Neutrophil (primary cell): Measurements from ENCODE around the gene SLC26A2.

ENCODE experiments used
- H3K27ac ChIP-seq: fragments of 200-600 bp; sonication (generic); 2 replicates; pipeline ENCODE4 v1.5.1; 2016; ENCODE audit warnings: mild to moderate bottlenecking, moderate library complexity
- H3K27me3 ChIP-seq: fragments of 200-600 bp; sonication (generic); 2 replicates; pipeline ENCODE4 v1.6.0; 2016; ENCODE audit warnings: mild to moderate bottlenecking
- H3K36me3 ChIP-seq: fragments of 200-600 bp; sonication (generic); 2 replicates; pipeline ENCODE4 v1.5.1; 2017
- H3K4me1 ChIP-seq, 2 experiments: fragments of 200-600 bp in 1 of 2; sonication (generic) in 1 of 2; 1 replicate in 1 of 2; 2 replicates in 1 of 2; pipeline versions ENCODE4 v1.5.1 to v1.6.1; 2013 to 2016; ENCODE audit warnings: low read depth in 1 of 2, low read length in 1 of 2, mild to moderate bottlenecking in 1 of 2, moderate library complexity in 1 of 2; ENCODE audit not compliant: control insufficient read depth in 1 of 2, insufficient read depth in 1 of 2
- H3K4me3 ChIP-seq, 2 experiments: fragments of 200-600 bp in 1 of 2; sonication (generic) in 1 of 2; 1 replicate in 1 of 2; 2 replicates in 1 of 2; pipeline ENCODE4 v1.5.1; 2013 to 2016; ENCODE audit warnings: low read depth in 1 of 2, low read length in 1 of 2, mild to moderate bottlenecking in 1 of 2, moderate library complexity in 1 of 2
- H3K9me3 ChIP-seq: fragments of 200-600 bp; sonication (generic); 2 replicates; pipeline ENCODE4 v1.5.1; 2016
- TF ChIP-seq, protein P1 (sequence below): fragments of 200-600 bp; sonication (generic); IDR thresholded peaks from 2 replicates; pipeline ENCODE4 v1.5.1; 2016; ENCODE audit warnings: antibody characterized with exemption

The SLC26A2 gene

DNA sequence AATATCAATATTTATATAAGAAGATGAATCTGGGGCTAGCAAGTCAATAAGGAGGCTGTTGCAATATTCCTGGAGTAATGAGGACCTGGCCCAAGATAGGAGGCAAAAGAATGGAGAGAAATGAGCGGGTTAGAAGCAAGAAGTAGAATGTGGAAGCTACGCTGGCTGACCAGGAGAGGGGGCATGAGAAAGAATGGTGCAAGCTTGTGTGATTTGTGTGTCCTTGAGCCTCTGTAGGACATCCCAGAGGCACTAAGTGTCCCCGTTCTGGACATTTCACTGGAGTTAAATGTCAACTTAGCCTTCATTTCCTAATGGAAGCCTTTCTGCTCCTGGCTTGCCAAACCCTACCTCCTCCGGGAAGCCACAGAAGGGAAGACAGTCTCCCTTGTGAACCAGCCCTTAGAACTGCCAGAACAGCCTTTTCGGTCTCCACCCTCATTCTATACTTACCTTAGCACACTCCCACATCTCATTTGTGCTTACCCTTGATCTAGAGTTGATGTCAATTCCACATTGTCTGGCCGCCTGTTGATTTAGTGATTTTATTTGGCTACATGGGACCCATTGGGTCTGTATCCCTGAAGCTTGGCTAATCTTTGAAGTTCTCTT is 9.3 kb upstream of the SLC26A2 start:
- no peaks in the 10 kb centered on the region for H3K4me1 ChIP-seq
- no peaks in the 10 kb centered on the region for H3K36me3 ChIP-seq
- H3K9me3 ChIP-seq: no peaks in the 10 kb centered on the region
- TF ChIP-seq, protein P1, sequence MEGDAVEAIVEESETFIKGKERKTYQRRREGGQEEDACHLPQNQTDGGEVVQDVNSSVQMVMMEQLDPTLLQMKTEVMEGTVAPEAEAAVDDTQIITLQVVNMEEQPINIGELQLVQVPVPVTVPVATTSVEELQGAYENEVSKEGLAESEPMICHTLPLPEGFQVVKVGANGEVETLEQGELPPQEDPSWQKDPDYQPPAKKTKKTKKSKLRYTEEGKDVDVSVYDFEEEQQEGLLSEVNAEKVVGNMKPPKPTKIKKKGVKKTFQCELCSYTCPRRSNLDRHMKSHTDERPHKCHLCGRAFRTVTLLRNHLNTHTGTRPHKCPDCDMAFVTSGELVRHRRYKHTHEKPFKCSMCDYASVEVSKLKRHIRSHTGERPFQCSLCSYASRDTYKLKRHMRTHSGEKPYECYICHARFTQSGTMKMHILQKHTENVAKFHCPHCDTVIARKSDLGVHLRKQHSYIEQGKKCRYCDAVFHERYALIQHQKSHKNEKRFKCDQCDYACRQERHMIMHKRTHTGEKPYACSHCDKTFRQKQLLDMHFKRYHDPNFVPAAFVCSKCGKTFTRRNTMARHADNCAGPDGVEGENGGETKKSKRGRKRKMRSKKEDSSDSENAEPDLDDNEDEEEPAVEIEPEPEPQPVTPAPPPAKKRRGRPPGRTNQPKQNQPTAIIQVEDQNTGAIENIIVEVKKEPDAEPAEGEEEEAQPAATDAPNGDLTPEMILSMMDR: no peak
- H3K4me3 ChIP-seq: no peak overlapping the region
- no peaks in the 10 kb centered on the region for H3K27me3 ChIP-seq
- no peak overlapping the region for H3K27ac ChIP-seq

DNA sequence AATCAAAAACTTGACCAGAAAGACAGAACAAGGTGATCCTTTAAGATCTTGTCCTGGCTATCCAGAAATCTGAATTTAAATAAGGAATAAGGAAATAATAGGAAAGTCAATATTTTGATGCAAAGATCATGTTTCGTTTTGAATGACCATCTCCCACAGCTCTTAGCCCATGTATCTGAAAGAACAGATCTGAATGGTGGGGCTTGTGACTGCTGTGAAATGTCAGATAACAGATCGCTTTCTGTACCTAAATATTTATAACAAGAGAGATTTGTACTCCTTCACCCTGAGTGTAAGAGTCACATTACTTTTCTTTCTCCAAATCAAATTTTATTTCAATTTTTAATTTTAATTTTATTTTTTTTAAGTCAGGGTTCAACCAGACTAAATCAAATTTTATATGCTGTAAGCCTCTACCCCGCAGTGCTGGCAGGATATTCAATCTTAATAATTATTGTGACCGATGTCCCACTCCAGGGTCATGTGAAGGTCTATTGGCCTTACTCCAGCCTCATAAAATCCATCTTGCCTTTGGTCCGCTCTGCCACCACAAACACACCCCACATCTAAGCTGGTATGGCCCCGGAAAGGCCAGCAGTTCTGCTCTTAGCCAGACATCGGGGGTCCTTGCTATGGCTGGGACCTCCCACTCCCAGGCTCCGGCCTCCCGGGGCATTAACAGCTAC is 7.0 kb upstream of the SLC26A2 start:
- Histone ChIP-seq H3K27me3 (no peaks in the 10 kb centered on the region), H3K4me3 (no peak overlapping the region), H3K4me1 (no peaks in the 10 kb centered on the region), H3K9me3 (no peaks in the 10 kb centered on the region), H3K36me3 (no peaks in the 10 kb centered on the region), H3K27ac (no peak overlapping the region)
- TF ChIP-seq, protein P1: no peak

DNA sequence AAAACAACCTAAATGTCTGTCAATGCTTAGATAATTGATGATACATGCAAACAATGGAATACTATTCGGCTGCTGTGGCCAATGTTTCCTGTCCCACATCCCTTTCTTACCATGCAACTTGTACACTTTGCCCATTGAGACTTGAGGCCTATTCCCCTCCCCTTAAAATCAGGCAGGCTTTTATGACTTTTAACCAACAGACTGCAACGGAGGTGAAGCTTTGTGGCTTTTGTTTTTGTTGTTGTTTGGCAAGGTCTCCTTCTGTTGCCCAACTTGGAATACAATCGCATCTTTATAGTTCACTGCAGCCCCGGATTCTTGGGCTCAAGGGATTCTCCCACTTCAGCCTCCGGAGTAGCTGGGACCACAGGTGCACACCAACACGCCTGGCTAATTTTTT is 5.8 kb upstream of the SLC26A2 start:
- H3K36me3 ChIP-seq: no peaks in the 10 kb centered on the region
- peaks cover 6 to 7% of the 10 kb centered on the region in 2 experiments for H3K4me1 ChIP-seq
- H3K27me3 ChIP-seq: no peaks in the 10 kb centered on the region
- TF ChIP-seq, protein P1: no peak
- no peaks in the 10 kb centered on the region for H3K9me3 ChIP-seq
- no peak overlapping the region for H3K4me3 ChIP-seq
- no peak overlapping the region for H3K27ac ChIP-seq

DNA sequence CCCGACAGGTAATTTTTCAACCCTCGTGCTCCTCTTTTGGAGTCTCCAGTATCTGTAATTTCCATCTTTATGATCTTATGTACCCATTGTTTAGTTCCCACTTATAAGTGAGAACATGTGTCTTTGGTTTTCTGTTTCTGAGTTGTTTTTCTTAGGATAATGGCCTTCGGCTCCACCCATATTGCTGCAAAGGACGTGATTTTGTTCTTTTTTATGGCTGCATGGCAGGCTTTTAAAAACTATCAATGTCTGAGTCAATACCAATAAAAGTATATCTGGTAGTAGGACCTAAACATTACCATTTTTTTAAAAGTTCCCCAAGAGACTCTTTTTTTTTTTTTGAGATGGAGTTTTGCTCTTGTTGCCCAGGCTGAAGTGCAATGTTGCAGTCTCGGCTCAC is 3.9 kb upstream of the SLC26A2 start:
- Histone ChIP-seq H3K27ac (no peak overlapping the region), H3K4me3 (no peak overlapping the region), H3K27me3 (no peaks in the 10 kb centered on the region), H3K4me1 (peaks cover 21% of the 10 kb centered on the region in 2 experiments), H3K36me3 (no peaks in the 10 kb centered on the region), H3K9me3 (no peaks in the 10 kb centered on the region)
- TF ChIP-seq, protein P1: no peak

- H3K36me3 ChIP-seq: no peaks in the 10 kb centered on the region
- no peaks in the 10 kb centered on the region for H3K9me3 ChIP-seq
- peaks cover 21 to 22% of the 10 kb centered on the region in 2 experiments for H3K4me1 ChIP-seq
- no peak overlapping the region for H3K27ac ChIP-seq
- TF ChIP-seq, protein P1: no peak
- no peaks in the 10 kb centered on the region for H3K27me3 ChIP-seq
- H3K4me3 ChIP-seq: no peak overlapping the region
Observed at GRCh38 chr5:149957855-149958254, 2.7 kb upstream of the SLC26A2 start.
